Suprapubic skin (tissue), 4 donors: Measurements from ENCODE around the gene SPEG. TPM values are rescaled to one million over a fixed set of nuclear protein-coding genes. Genes with fewer than 3 reads are reported as not detected.

Source experiments
- DNase-seq, 2 donors: peaks; one replicate each; pipeline ENCODE4 v3.0.0-alpha.2; 2019; ENCODE audit warnings: low spot score in 2 of 2
- H3K27ac ChIP-seq: fragments of 200-600 bp; sonication (generic); one replicate; pipeline ENCODE4 v1.5.1; 2019
- H3K27me3 ChIP-seq: fragments of 200-600 bp; sonication (generic); one replicate; pipeline ENCODE4 v1.5.1; 2019
- H3K36me3 ChIP-seq: fragments of 200-600 bp; sonication (generic); one replicate; pipeline ENCODE4 v1.5.1; 2019
- H3K4me1 ChIP-seq: fragments of 200-600 bp; sonication (generic); one replicate; pipeline ENCODE4 v1.5.1; 2019
- H3K4me3 ChIP-seq: fragments of 200-600 bp; sonication (generic); one replicate; pipeline ENCODE4 v1.5.1; 2019; ENCODE audit warnings: mild to moderate bottlenecking
- H3K9me3 ChIP-seq: fragments of 200-600 bp; sonication (generic); one replicate; pipeline ENCODE4 v1.5.1; 2019
- EP300 ChIP-seq: sonication (generic); formaldehyde crosslinking; IDR thresholded peaks from one replicate; pipeline ENCODE4 v1.6.1; 2017; ENCODE audit warnings: antibody characterized with exemption
- POLR2A ChIP-seq, 2 donors: fragments of 450-650 bp; IDR thresholded peaks; one replicate each; pipeline ENCODE4 v1.6.1; 2017; ENCODE audit warnings: antibody characterized with exemption in 2 of 2, mild to moderate bottlenecking in 2 of 2, moderate library complexity in 2 of 2
- POLR2AphosphoS5 ChIP-seq, 3 donors: sonication (generic); formaldehyde crosslinking; IDR thresholded peaks; one replicate each; pipeline ENCODE4 v1.6.1; 2017; ENCODE audit warnings: antibody characterized with exemption in 3 of 3
- WGBS: methylation state at CpG from one replicate; pipeline ENCODE4 v1.1.5; 2018; 5-methylcytosine and 5-hydroxymethylcytosine counted together
- total RNA-seq, 4 donors: library from RNA; depleted of rRNA; stranded (reverse); fragments of >200 nt; gene quantifications; one replicate each; pipeline ENCODE4 v1.1.0, GENCODE V29; 2016
- TF ChIP-seq, protein P1 (sequence below), 2 donors: fragments of 200-600 bp in 1 of 2; fragments of 450-650 bp in 1 of 2; sonication (generic) in 1 of 2; IDR thresholded peaks; one replicate each; pipeline ENCODE4 v1.5.1; 2016 to 2019; ENCODE audit warnings: antibody characterized with exemption in 2 of 2, mild to moderate bottlenecking in 1 of 2, moderate library complexity in 1 of 2

SPEG gene
- total RNA-seq, 4 donors from 2014 or later: 6.5 to 17.2 (median 6.7) TPM

DNA sequence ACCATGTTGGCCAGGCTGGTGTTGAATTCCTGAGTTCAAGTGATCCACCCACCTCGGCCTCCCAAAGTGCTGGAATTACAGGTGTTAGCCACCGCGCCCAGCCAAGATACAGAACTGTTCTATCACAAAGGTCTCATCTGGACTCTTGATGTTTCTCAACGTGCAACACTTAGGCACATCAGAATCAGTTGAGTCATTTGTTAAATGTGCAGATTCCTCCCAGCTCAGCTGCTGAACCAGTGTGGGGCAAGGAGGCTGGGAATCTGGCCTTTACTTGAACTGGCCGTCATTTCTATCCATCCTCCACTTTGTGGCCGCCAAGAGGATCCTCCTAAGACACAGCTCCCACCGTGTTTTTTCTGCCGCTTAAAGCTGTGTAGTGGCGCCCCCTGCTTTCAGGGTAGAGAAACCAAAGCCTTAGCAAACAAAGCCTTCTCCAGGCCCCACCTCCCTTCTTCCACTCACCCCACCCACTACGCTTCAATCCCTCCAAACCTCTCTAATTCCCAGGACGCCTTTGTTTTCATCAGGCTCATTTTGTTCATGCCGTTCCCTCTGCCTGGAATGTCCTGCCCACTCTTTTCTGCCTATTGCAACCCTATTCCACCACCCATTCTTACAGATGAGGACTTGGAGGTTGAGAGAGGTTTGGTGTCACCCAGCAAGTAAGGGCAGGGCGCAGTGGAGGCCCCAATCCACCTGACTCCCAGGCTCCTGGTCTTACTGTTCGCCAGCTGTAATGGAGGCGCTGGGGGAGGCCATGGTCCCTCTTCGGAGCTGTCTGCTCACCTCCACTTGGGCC is 776 bp upstream of the SPEG start:
- TF ChIP-seq, protein P1, sequence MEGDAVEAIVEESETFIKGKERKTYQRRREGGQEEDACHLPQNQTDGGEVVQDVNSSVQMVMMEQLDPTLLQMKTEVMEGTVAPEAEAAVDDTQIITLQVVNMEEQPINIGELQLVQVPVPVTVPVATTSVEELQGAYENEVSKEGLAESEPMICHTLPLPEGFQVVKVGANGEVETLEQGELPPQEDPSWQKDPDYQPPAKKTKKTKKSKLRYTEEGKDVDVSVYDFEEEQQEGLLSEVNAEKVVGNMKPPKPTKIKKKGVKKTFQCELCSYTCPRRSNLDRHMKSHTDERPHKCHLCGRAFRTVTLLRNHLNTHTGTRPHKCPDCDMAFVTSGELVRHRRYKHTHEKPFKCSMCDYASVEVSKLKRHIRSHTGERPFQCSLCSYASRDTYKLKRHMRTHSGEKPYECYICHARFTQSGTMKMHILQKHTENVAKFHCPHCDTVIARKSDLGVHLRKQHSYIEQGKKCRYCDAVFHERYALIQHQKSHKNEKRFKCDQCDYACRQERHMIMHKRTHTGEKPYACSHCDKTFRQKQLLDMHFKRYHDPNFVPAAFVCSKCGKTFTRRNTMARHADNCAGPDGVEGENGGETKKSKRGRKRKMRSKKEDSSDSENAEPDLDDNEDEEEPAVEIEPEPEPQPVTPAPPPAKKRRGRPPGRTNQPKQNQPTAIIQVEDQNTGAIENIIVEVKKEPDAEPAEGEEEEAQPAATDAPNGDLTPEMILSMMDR (IDR thresholded peaks at IDR 0.05): no peak
- TF ChIP-seq EP300: peak; percentile 93

DNA sequence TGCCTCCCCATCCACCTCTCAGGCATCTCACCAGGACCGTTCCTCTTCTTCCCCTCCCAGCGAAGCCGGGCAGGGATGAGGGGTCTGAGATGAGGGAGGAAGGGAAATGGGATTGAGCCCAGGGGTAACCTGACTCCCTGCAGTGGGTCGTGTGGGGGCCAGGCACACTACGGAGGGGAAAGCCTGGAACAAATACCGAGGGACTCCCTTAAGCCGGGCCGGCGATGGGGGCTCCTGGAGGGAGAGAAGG is 250 bp upstream of the SPEG start:
- 62% methylated on average over 9 of the region's 9 CpGs for WGBS
- Histone ChIP-seq H3K36me3 (no peaks in the 10 kb centered on the region), H3K27ac (peak overlapping the region; percentile 10), H3K4me3 (no peak overlapping the region), H3K4me1 (peaks cover 13% of the 10 kb centered on the region), H3K9me3 (no peaks in the 10 kb centered on the region), H3K27me3 (peaks cover 32% of the 10 kb centered on the region)
- peak in 1 of 2 donors; percentile 75 for DNase-seq
- TF ChIP-seq POLR2AphosphoS5 (IDR thresholded peaks at IDR 0.05) (no peak), POLR2A (IDR thresholded peaks at IDR 0.05) (no peak), EP300 (no peak)
- TF ChIP-seq, protein P1 (IDR thresholded peaks at IDR 0.05): no peak

More for the DNA sequence above, 776 bp upstream of the SPEG start:
- Histone ChIP-seq H3K4me3 (no peak overlapping the region), H3K9me3 (no peaks in the 10 kb centered on the region), H3K4me1 (peaks cover 13% of the 10 kb centered on the region), H3K27me3 (peaks cover 32% of the 10 kb centered on the region), H3K36me3 (no peaks in the 10 kb centered on the region), H3K27ac (peak overlapping the region; percentile 10)
- 86% methylated on average over 16 of the region's 16 CpGs for WGBS
- DNase-seq: no peak

DNA sequence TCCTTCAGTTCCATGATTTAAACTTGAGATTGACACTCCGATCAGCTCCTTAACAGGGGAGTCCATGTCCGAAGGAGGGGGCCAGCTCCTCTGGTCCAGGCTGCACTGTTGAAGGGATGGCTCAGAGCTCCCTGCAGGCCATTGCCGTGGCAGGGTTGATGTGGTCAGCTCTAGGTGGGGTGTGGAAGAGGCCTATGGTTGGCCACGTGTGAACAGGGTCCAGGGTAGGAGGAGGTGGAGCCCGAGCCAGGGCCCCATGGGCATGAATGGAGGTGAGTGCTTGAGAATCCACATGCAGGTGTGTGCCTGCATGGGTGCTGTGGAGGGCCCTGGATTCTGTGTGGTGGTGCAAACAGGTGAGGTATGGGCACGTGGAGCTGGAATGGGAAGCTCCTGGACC is 1.1 kb downstream of the SPEG start:
- no peaks in the 10 kb centered on the region for H3K36me3 ChIP-seq
- H3K9me3 ChIP-seq: no peaks in the 10 kb centered on the region
- WGBS: 91% methylated on average over 6 of the region's 6 CpGs
- DNase-seq: no peak
- no peak for TF ChIP-seq POLR2A (IDR thresholded peaks at IDR 0.05)
- no peak for TF ChIP-seq POLR2AphosphoS5 (IDR thresholded peaks at IDR 0.05)
- TF ChIP-seq, protein P1 (IDR thresholded peaks at IDR 0.05): no peak
- TF ChIP-seq EP300: no peak
- peaks cover 32% of the 10 kb centered on the region for H3K27me3 ChIP-seq
- H3K27ac ChIP-seq: no peak overlapping the region
- H3K4me3 ChIP-seq: no peak overlapping the region
- peaks cover 10% of the 10 kb centered on the region for H3K4me1 ChIP-seq

DNA sequence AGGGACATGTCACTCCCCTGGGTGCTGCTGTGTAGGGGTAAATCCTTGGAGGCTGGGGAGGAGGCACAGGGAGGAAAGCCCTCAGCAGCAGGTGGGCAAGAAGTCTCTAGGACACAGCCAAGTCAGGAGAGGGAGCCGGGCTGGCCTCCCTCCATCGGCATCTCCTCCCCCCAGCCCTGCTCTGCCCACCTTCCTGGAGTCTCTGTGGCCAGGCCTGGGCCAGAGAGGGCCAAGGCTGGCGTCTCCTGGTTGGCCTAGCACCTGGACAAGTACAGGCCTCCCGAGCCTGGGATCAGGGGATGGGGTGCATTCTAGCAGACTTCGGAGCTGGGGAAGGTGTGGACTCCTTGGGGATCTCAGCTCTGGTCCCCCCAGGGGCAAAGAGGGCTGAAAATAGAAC is 1.8 kb downstream of the SPEG start:
- WGBS: 91% methylated on average over 5 of the region's 5 CpGs
- no peak for DNase-seq
- H3K27me3 ChIP-seq: peaks cover 38% of the 10 kb centered on the region
- peaks cover 13% of the 10 kb centered on the region for H3K4me1 ChIP-seq
- TF ChIP-seq POLR2A (IDR thresholded peaks at IDR 0.05) (no peak), POLR2AphosphoS5 (IDR thresholded peaks at IDR 0.05) (no peak), EP300 (no peak)
- TF ChIP-seq, protein P1 (IDR thresholded peaks at IDR 0.05): no peak
- H3K36me3 ChIP-seq: no peaks in the 10 kb centered on the region
- no peak overlapping the region for H3K4me3 ChIP-seq
- H3K9me3 ChIP-seq: no peaks in the 10 kb centered on the region
- no peak overlapping the region for H3K27ac ChIP-seq

DNA sequence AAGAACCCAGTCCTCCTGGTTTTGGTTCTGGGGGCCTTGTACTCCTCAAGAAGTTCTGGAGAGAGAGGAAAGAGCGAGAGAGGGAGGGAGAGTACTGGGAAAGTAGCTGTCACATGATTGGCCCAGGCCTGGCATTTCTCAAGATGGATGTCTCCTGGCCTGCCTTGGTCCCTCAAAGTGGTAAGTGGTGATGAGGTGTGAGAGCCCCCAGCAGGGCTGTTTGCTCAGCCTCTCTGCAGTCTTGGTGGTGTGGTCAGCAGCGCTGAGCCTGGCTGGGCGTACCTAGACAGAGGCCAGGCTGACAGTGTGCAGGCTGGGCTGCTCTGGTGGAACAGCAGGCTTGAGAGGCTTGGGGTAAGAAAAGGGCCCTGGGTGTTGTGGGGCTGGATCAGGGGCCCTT is 2.5 kb downstream of the SPEG start:
- Histone ChIP-seq H3K4me1 (peaks cover 20% of the 10 kb centered on the region), H3K27me3 (peaks cover 44% of the 10 kb centered on the region), H3K36me3 (no peaks in the 10 kb centered on the region), H3K4me3 (no peak overlapping the region), H3K9me3 (no peaks in the 10 kb centered on the region), H3K27ac (no peak overlapping the region)
- 91% methylated on average over 3 of the region's 3 CpGs for WGBS
- peak in 1 of 2 donors; percentile 72 for DNase-seq
- TF ChIP-seq POLR2A (IDR thresholded peaks at IDR 0.05) (no peak), POLR2AphosphoS5 (IDR thresholded peaks at IDR 0.05) (no peak), EP300 (no peak)
- TF ChIP-seq, protein P1 (IDR thresholded peaks at IDR 0.05): no peak
